Measurements from ENCODE around the gene PCNX2.

Gene PCNX2

GRCh38 chr1:233208687-233209086 lies 86.8 kb downstream of the PCNX2 start:
- DNase-seq = no peak
- Histone ChIP-seq H3K4me3 (no peak overlapping the region), H3K27me3 (no peaks in the 10 kb centered on the region), H3K36me3 (peaks cover 0 to 11% (median 0%) of the 10 kb centered on the region in 3 donors), H3K9me3 (no peaks in the 10 kb centered on the region), H3K27ac (no peak overlapping the region), H3K4me1 (no peaks in the 10 kb centered on the region)
- TF ChIP-seq, protein P1, sequence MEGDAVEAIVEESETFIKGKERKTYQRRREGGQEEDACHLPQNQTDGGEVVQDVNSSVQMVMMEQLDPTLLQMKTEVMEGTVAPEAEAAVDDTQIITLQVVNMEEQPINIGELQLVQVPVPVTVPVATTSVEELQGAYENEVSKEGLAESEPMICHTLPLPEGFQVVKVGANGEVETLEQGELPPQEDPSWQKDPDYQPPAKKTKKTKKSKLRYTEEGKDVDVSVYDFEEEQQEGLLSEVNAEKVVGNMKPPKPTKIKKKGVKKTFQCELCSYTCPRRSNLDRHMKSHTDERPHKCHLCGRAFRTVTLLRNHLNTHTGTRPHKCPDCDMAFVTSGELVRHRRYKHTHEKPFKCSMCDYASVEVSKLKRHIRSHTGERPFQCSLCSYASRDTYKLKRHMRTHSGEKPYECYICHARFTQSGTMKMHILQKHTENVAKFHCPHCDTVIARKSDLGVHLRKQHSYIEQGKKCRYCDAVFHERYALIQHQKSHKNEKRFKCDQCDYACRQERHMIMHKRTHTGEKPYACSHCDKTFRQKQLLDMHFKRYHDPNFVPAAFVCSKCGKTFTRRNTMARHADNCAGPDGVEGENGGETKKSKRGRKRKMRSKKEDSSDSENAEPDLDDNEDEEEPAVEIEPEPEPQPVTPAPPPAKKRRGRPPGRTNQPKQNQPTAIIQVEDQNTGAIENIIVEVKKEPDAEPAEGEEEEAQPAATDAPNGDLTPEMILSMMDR (IDR thresholded peaks at IDR 0.05) = no peak
- intact Hi-C loops (cut with DNase I; ENCODE audit: low total_unique reads) = no loop called here

- H3K9me3 ChIP-seq = peaks cover 0 to 21% (median 11%) of the 10 kb centered on the region in 3 donors
- no peak for DNase-seq
- no peaks in the 10 kb centered on the region for H3K27me3 ChIP-seq
- no peak overlapping the region for H3K4me3 ChIP-seq
- intact Hi-C loops (cut with DNase I; ENCODE audit: low total_unique reads) = no loop called here
- H3K27ac ChIP-seq = no peak overlapping the region
- TF ChIP-seq, protein P1 (IDR thresholded peaks at IDR 0.05) = no peak
- peaks cover 0 to 12% (median 6%) of the 10 kb centered on the region in 3 donors for H3K36me3 ChIP-seq
- H3K4me1 ChIP-seq = no peaks in the 10 kb centered on the region
Observed at GRCh38 chr1:233197940-233198339, 97.6 kb downstream of the PCNX2 start.

DNA sequence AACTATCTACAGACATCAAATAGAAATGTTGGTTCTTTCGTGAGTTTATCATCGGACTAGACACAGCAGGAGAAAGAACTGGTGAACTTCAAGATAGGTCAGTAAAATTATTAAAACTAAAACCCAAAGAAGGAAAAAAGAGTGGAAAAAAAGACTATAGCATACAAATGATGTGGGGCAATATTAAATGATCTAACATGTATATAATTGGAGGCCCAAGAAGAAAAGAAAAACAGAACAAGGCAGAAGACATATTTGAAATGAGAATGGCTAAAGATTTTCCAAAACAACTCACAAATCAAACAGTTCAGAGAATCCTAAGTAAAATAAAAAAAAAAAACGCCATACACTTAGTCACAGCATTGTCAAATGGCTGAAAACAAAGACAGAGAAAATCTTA lies 101.8 kb downstream of the PCNX2 start:
- Histone ChIP-seq H3K9me3 (peaks cover 0 to 21% (median 11%) of the 10 kb centered on the region in 3 donors), H3K27me3 (no peaks in the 10 kb centered on the region), H3K4me3 (no peak overlapping the region), H3K4me1 (no peaks in the 10 kb centered on the region), H3K36me3 (peaks cover 0 to 6% (median 5%) of the 10 kb centered on the region in 3 donors), H3K27ac (no peak overlapping the region)
- intact Hi-C loops (cut with DNase I; ENCODE audit: low total_unique reads) = no loop called here
- TF ChIP-seq, protein P1 (IDR thresholded peaks at IDR 0.05) = no peak
- DNase-seq = no peak

DNA sequence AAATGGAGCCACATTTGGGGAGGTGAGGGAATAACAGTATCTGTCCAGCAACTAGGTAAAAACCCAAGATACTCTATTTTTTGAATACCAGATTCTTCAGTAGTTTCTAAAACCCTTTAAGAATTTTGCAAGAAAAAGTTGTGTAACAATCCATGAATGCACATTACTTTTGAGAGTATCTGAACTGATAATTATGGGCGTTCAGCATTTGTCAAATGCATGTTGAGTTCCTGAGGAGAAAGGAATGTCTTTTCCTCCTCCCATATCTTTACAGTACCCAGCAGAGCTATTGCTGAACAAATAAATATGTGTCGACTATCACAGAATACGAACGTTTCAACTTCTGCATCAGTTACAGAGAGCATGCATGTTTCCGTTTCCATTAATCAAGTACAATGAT lies 104.5 kb downstream of the PCNX2 start:
- Histone ChIP-seq H3K27ac (no peak overlapping the region), H3K4me1 (no peaks in the 10 kb centered on the region), H3K27me3 (no peaks in the 10 kb centered on the region), H3K4me3 (no peak overlapping the region), H3K9me3 (peaks cover 0 to 21% (median 11%) of the 10 kb centered on the region in 3 donors), H3K36me3 (peaks cover 0 to 5% (median 0%) of the 10 kb centered on the region in 3 donors)
- intact Hi-C loops (cut with DNase I; ENCODE audit: low total_unique reads) = no loop called here
- TF ChIP-seq, protein P1 (IDR thresholded peaks at IDR 0.05) = no peak
- DNase-seq = no peak

DNA sequence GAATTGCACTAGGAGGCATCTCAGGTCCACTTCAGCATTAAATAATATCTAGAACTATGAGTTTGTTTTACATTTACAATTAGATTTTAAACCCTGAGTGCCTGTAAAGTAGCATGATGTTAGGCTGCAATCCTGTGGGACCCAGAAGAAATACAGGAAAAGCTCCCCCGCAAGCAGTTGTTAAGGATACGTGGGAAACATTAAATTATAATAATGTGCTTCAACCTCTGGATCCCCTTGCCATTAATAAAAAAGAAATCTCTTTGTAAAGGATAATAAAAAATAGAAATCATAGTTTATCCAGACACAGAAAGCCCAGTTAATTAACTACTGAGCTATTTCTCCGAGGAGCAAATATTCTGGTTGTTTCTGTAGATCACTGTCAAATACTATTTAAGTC lies 106.0 kb downstream of the PCNX2 start:
- Histone ChIP-seq H3K9me3 (peaks cover 0 to 8% (median 2%) of the 10 kb centered on the region in 3 donors), H3K27ac (no peak overlapping the region), H3K27me3 (no peaks in the 10 kb centered on the region), H3K36me3 (peaks cover 0 to under 1% (median 0%) of the 10 kb centered on the region in 3 donors), H3K4me3 (no peak overlapping the region), H3K4me1 (no peaks in the 10 kb centered on the region)
- intact Hi-C loops (cut with DNase I; ENCODE audit: low total_unique reads) = no loop called here
- no peak for DNase-seq
- TF ChIP-seq, protein P1 (IDR thresholded peaks at IDR 0.05) = no peak

DNA sequence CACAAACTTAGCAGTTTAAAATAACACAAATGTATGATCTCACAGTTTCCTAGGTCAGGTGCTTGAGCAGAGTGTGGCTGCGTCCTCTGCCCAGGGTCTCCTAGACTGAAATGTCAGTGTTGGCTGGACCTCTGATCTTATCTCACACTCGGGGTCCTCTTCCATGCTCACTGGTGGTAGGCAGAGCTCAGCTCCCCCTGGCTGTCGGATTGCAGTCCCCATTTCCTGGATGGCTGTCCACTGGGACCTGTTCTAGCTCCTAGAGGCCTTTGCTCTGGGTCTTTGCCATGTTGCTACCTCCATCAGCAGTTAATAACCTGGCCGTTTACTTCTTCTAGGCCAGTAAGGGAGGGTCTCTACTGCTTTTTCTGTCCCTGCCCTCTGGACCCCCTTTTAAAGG lies 107.5 kb downstream of the PCNX2 start:
- intact Hi-C loops (cut with DNase I; ENCODE audit: low total_unique reads) = no loop called here
- no peaks in the 10 kb centered on the region for H3K36me3 ChIP-seq
- H3K4me3 ChIP-seq = no peak overlapping the region
- H3K9me3 ChIP-seq = no peaks in the 10 kb centered on the region
- H3K27ac ChIP-seq = no peak overlapping the region
- TF ChIP-seq, protein P1 (IDR thresholded peaks at IDR 0.05) = no peak
- no peaks in the 10 kb centered on the region for H3K27me3 ChIP-seq
- no peaks in the 10 kb centered on the region for H3K4me1 ChIP-seq
- DNase-seq = no peak

Data from tibial artery (tissue), 4 donors.